ENCODE measurements around the gene EP400.

EP400 gene

GRCh38 chr12:131983026-131983425 lies 33.3 kb downstream of the EP400 start:
- Histone ChIP-seq H3K27ac (ENCODE audit: extremely low read depth, low read depth, low read length) (no peak overlapping the region), H3K9me3 (ENCODE audit: control insufficient read depth, insufficient read depth, low read depth, low read length) (no peaks in the 10 kb centered on the region), H3K4me1 (ENCODE audit: control insufficient read depth, insufficient read depth, low read length) (no peaks in the 10 kb centered on the region), H3K4me3 (ENCODE audit: low read depth, low read length) (no peak overlapping the region), H3K36me3 (ENCODE audit: control insufficient read depth in 2 of 2, insufficient read depth in 1 of 2, low read length in 2 of 2) (peaks cover 26 to 65% of the 10 kb centered on the region in 2 experiments)
- ChIA-PET CTCF (no interaction called here), POLR2A (no interaction called here)
- TF ChIP-seq ZNF677 (tag by site-specific recombination; IDR thresholded peaks at IDR 0.05): no peak
- TF ChIP-seq PRDM10 (tag by site-specific recombination; IDR thresholded peaks at IDR 0.05): no peak
- TF ChIP-seq ZBTB20 (tag by site-specific recombination; IDR thresholded peaks at IDR 0.05): no peak
- no peak for TF ChIP-seq ZNF701 (tag by site-specific recombination; IDR thresholded peaks at IDR 0.05)

DNA sequence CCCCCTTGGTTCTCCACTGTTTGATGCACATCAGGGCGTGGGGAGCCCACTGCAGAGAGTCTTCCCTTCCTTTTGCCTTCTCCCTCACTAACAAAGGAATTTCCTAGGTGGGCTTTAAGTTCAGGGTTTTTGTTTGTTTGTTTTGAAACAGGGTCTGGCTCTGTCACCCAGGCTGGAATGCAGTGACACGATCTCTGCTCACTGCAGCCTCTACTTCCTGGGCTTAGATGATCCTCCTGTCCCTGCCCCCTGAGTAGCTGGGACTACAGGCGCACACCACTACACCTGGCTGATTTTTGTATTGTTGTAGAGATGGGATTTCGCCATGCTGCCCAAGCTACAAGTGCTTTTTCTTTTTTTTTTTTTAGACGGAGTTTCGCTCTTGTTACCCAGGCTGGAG lies 33.8 kb downstream of the EP400 start:
- Histone ChIP-seq H3K4me3 (ENCODE audit: low read depth, low read length) (no peak overlapping the region), H3K27ac (ENCODE audit: extremely low read depth, low read depth, low read length) (no peak overlapping the region), H3K36me3 (ENCODE audit: control insufficient read depth in 2 of 2, insufficient read depth in 1 of 2, low read length in 2 of 2) (peaks cover 27 to 70% of the 10 kb centered on the region in 2 experiments), H3K4me1 (ENCODE audit: control insufficient read depth, insufficient read depth, low read length) (no peaks in the 10 kb centered on the region), H3K9me3 (ENCODE audit: control insufficient read depth, insufficient read depth, low read depth, low read length) (no peaks in the 10 kb centered on the region)
- CTCF ChIA-PET: no interaction called here
- POLR2A ChIA-PET: no interaction called here
- TF ChIP-seq GLIS2 (tag by site-specific recombination; IDR thresholded peaks at IDR 0.05) (no peak), ZNF792 (tag by site-specific recombination; IDR thresholded peaks at IDR 0.05) (no peak), HOXC10 (CRISPR knock-in tag; IDR thresholded peaks at IDR 0.05) (no peak), HIC1 (tag by site-specific recombination; IDR thresholded peaks at IDR 0.05) (no peak), KLF9 (tag by site-specific recombination; IDR thresholded peaks at IDR 0.05; ENCODE audit: low read depth) (no peak)

GRCh38 chr12:131984334-131984733 lies 34.6 kb downstream of the EP400 start:
- ChIA-PET CTCF (no interaction called here), POLR2A (interaction anchor here (0.7 kb wide), 1 partner anchor 15 kb away, joined by 3 read pairs; no protein-coding TSS in a partner anchor)
- Histone ChIP-seq H3K4me3 (ENCODE audit: low read depth, low read length) (no peak overlapping the region), H3K4me1 (ENCODE audit: control insufficient read depth, insufficient read depth, low read length) (no peaks in the 10 kb centered on the region), H3K9me3 (ENCODE audit: control insufficient read depth, insufficient read depth, low read depth, low read length) (no peaks in the 10 kb centered on the region), H3K27ac (ENCODE audit: extremely low read depth, low read depth, low read length) (no peak overlapping the region), H3K36me3 (ENCODE audit: control insufficient read depth in 2 of 2, insufficient read depth in 1 of 2, low read length in 2 of 2) (peaks cover 27 to 78% of the 10 kb centered on the region in 2 experiments)
- TF ChIP-seq ZNF114 (tag by site-specific recombination; IDR thresholded peaks at IDR 0.05) (no peak), GFI1B (tag by site-specific recombination; IDR thresholded peaks at IDR 0.05) (no peak), KLF7 (tag by site-specific recombination; IDR thresholded peaks at IDR 0.05; ENCODE audit: borderline replicate concordance) (no peak), ZNF394 (tag by site-specific recombination; IDR thresholded peaks at IDR 0.05; ENCODE audit: borderline replicate concordance) (no peak), GLIS1 (tag by site-specific recombination; IDR thresholded peaks at IDR 0.05) (no peak), ZNF48 (tag by site-specific recombination; IDR thresholded peaks at IDR 0.05) (no peak), ZNF121 (tag by site-specific recombination; IDR thresholded peaks at IDR 0.05) (no peak), ZBTB7A (tag by site-specific recombination; IDR thresholded peaks at IDR 0.05; ENCODE audit: low read depth) (no peak), ZNF626 (tag by site-specific recombination; IDR thresholded peaks at IDR 0.05) (no peak), BCL6B (tag by site-specific recombination; IDR thresholded peaks at IDR 0.05) (no peak), ZNF169 (tag by site-specific recombination; IDR thresholded peaks at IDR 0.05) (no peak)
- TF ChIP-seq, protein P1, sequence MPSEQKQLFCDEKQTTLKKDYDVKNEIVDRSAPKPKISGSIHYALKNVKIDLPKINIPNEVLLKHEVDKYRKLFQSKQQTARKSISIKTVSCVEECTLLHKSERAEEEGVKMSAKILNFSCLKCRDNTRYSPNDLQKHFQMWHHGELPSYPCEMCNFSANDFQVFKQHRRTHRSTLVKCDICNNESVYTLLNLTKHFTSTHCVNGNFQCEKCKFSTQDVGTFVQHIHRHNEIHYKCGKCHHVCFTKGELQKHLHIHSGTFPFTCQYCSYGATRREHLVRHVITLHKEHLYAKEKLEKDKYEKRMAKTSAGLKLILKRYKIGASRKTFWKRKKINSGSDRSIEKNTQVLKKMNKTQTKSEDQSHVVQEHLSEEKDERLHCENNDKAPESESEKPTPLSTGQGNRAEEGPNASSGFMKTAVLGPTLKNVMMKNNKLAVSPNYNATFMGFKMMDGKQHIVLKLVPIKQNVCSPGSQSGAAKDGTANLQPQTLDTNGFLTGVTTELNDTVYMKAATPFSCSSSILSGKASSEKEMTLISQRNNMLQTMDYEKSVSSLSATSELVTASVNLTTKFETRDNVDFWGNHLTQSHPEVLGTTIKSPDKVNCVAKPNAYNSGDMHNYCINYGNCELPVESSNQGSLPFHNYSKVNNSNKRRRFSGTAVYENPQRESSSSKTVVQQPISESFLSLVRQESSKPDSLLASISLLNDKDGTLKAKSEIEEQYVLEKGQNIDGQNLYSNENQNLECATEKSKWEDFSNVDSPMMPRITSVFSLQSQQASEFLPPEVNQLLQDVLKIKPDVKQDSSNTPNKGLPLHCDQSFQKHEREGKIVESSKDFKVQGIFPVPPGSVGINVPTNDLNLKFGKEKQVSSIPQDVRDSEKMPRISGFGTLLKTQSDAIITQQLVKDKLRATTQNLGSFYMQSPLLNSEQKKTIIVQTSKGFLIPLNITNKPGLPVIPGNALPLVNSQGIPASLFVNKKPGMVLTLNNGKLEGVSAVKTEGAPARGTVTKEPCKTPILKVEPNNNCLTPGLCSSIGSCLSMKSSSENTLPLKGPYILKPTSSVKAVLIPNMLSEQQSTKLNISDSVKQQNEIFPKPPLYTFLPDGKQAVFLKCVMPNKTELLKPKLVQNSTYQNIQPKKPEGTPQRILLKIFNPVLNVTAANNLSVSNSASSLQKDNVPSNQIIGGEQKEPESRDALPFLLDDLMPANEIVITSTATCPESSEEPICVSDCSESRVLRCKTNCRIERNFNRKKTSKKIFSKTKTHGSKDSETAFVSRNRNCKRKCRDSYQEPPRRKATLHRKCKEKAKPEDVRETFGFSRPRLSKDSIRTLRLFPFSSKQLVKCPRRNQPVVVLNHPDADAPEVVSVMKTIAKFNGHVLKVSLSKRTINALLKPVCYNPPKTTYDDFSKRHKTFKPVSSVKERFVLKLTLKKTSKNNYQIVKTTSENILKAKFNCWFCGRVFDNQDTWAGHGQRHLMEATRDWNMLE (tag by site-specific recombination; conservative IDR thresholded peaks at IDR 0.05; ENCODE audit: low read depth): no peak
